HepG2 (cell line): ENCODE results near the gene FKBP8. TPM values are rescaled to one million over a fixed set of nuclear protein-coding genes. Genes with fewer than 3 reads are reported as not detected.

Experiments used
- DNMT3B ChIP-seq: conservative IDR thresholded peaks from 2 replicates; pipeline ENCODE4 v1.6.1; 2016; ENCODE audit warnings: missing biosample characterization, control low read depth
- HHEX ChIP-seq: IDR thresholded peaks from 2 replicates; pipeline ENCODE4 v1.6.1; 2016; ENCODE audit warnings: control low read depth
- HIVEP1 ChIP-seq: sonication (generic); formaldehyde crosslinking; IDR thresholded peaks from 2 replicates; pipeline ENCODE4 v1.4.0; 2020; ENCODE audit warnings: mild to moderate bottlenecking, missing genetic modification reagents
- HMG20A ChIP-seq: IDR thresholded peaks from 2 replicates; pipeline ENCODE4 v1.6.1; 2016; ENCODE audit warnings: borderline replicate concordance
- HNF4G ChIP-seq, 2 experiments: sonication (generic) in 1 of 2; formaldehyde crosslinking in 1 of 2; IDR thresholded peaks; 2 replicates each; pipeline versions ENCODE4 v1.4.0 to v1.6.1; 2011 to 2020; ENCODE audit warnings: borderline replicate concordance in 2 of 2, low read depth in 2 of 2, mild to moderate bottlenecking in 2 of 2, low read length in 1 of 2, missing genetic modification reagents in 1 of 2, moderate library complexity in 1 of 2
- MEF2D ChIP-seq: sonication (generic); formaldehyde crosslinking; IDR thresholded peaks from 2 replicates; pipeline ENCODE4 v1.5.1; 2020; ENCODE audit warnings: mild to moderate bottlenecking, missing genetic modification reagents
- NCOR1 ChIP-seq: fragments of 200-600 bp; sonication (generic); IDR thresholded peaks from 2 replicates; pipeline ENCODE4 v1.7.0; 2017; ENCODE audit warnings: antibody characterized with exemption, low read length, borderline replicate concordance
- PHF8 ChIP-seq: sonication (generic); formaldehyde crosslinking; IDR thresholded peaks from 2 replicates; pipeline ENCODE4 v1.5.0; 2020; ENCODE audit warnings: missing genetic modification reagents
- RXRA ChIP-seq: sonication (generic); formaldehyde crosslinking; IDR thresholded peaks from 2 replicates; pipeline ENCODE4 v1.5.1; 2020; ENCODE audit warnings: missing genetic modification reagents
- SALL1 ChIP-seq: sonication (generic); formaldehyde crosslinking; IDR thresholded peaks from 2 replicates; pipeline ENCODE4 v1.8.0; 2022; ENCODE audit warnings: mild to moderate bottlenecking, missing genetic modification reagents
- SOX6 ChIP-seq, 2 experiments: fragments of 450-650 bp in 1 of 2; sonication (generic) in 1 of 2; formaldehyde crosslinking in 1 of 2; IDR thresholded peaks; 2 replicates each; pipeline versions ENCODE4 v1.4.0 to v1.6.1; 2017 to 2020; ENCODE audit warnings: antibody characterized with exemption in 1 of 2, mild to moderate bottlenecking in 1 of 2, missing genetic modification reagents in 1 of 2
- XBP1 ChIP-seq: sonication (generic); formaldehyde crosslinking; IDR thresholded peaks from 2 replicates; pipeline ENCODE4 v1.5.0; 2020; ENCODE audit warnings: missing genetic modification reagents
- ZNF703 ChIP-seq: sonication (generic); formaldehyde crosslinking; IDR thresholded peaks from 2 replicates; pipeline ENCODE4 v1.5.1; 2020; ENCODE audit warnings: missing genetic modification reagents, mild to moderate bottlenecking, moderate library complexity, borderline replicate concordance
- polyA plus RNA-seq, 8 experiments: library from polyadenylated mRNA; depleted of rRNA in 3 of 8; stranded (reverse) in 7 of 8; unstranded in 1 of 8; fragments of >200 nt; fragmentation: Illumina TruSeq in 4 of 8; extraction: Trizol in 4 of 8; gene quantifications; 2 replicates each; pipeline versions ENCODE4 v1.2.1 to v1.2.3, GENCODE V29; 2011 to 2016; ENCODE audit warnings: low read depth in 4 of 8, missing spikeins in 1 of 8, mixed read lengths in 1 of 8; ENCODE audit not compliant: insufficient read depth in 1 of 8
- total RNA-seq, 5 experiments: library from RNA; depleted of rRNA; stranded (reverse); fragments of >200 nt; fragmentation: Illumina TruSeq; extraction: Trizol; gene quantifications; 2 replicates each; pipeline ENCODE4 v1.2.3, GENCODE V29; 2016; ENCODE audit warnings: low read depth in 1 of 5
- TF ChIP-seq, protein P1 (sequence below): sonication (generic); formaldehyde crosslinking; IDR thresholded peaks from 2 replicates; pipeline ENCODE4 v1.5.1; 2020; ENCODE audit warnings: mild to moderate bottlenecking, moderate library complexity, missing genetic modification reagents
- TF ChIP-seq, protein P2 (sequence below): IDR thresholded peaks from 2 replicates; pipeline ENCODE4 v1.6.1; 2012; ENCODE audit warnings: inconsistent platforms
- TF ChIP-seq, protein P3 (sequence below): sonication (generic); formaldehyde crosslinking; IDR thresholded peaks from 2 replicates; pipeline ENCODE4 v1.5.0; 2020; ENCODE audit warnings: missing genetic modification reagents
- TF ChIP-seq, protein P4 (sequence below): IDR thresholded peaks from 2 replicates; pipeline ENCODE4 v1.6.1; 2016
- TF ChIP-seq, protein P5 (sequence below): sonication (generic); formaldehyde crosslinking; IDR thresholded peaks from 2 replicates; pipeline ENCODE4 v1.9.0; 2021; ENCODE audit warnings: missing genetic modification reagents, borderline replicate concordance
- TF ChIP-seq, protein P6 (sequence below): sonication (generic); formaldehyde crosslinking; IDR thresholded peaks from 2 replicates; pipeline ENCODE4 v1.4.0; 2020; ENCODE audit warnings: missing genetic modification reagents

The FKBP8 gene
- total and polyA plus RNA-seq, 2 of the 13 experiments (the other 11 are each of a cell fraction or from before 2014, with no cell fraction given) = 81.7 to 93.9 TPM

DNA sequence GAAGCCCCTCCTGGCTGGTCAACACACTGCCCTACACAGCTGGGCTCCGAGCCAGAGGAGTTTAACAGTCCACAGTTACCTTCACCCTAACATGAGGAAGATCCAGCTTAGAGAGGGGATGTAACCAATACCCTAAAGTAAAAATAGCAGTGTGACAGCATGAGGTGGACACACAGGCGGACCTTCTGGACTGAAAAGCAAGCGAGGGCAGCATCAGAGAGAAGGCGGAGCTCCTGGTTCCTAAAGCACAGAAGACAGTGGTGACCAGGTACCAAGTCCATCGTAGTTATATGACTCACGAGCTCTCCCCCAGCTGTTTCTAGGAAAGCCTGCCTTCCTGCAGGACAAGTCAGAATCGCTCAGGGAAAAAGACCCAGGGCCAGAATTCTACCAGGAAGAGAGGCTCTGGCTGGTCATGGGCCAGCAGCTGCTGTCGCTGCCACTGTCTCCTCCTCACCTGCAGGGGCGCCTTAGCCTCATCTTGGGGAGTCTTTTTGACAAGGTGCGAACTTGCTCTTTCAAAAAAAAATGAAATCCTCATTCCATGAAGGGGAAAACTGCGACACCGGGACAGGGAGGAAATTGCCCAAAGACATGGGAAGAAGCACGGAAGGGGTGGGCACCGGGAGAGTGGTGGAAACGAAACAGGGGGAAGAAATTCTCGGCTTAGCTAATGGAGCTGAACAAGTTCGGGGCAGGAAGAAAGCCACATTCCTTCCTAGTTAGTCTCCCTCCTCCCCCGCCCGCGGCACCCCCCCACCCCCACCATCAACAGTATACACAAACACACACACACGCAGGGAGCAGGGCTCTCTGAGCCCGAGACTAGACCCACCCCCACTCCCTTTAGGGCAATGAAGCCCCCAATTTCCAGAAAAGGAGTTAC is 23.2 kb downstream of the FKBP8 start (continued):
- TF ChIP-seq HNF4G (IDR thresholded peaks at IDR 0.05; ENCODE audit: borderline replicate concordance, low read depth, low read length) (peak; percentile 73), HNF4G (CRISPR knock-in tag; IDR thresholded peaks at IDR 0.05; ENCODE audit: borderline replicate concordance, low read depth) (peak; percentile 56; the same call in 1 of the 2 replicates), SALL1 (peak; percentile 68), HMG20A (CRISPR knock-in tag) (peak; percentile 32; the same call in 1 of the 2 replicates), XBP1 (no peak), DNMT3B (CRISPR knock-in tag) (peak; percentile 88), HHEX (CRISPR knock-in tag) (0 out of 2 replicates have a peak, but pooled peaks have one; percentile 10), RXRA (CRISPR knock-in tag) (peak; percentile 58; the same call in 1 of the 2 replicates), MEF2D (CRISPR knock-in tag) (peak; percentile 81), HIVEP1 (CRISPR knock-in tag) (peak; percentile 68), PHF8 (0 out of 2 replicates have a peak, but pooled peaks have one; percentile 25), SOX6 (IDR thresholded peaks at IDR 0.05) (no peak), SOX6 (CRISPR knock-in tag; IDR thresholded peaks at IDR 0.05) (peak; percentile 74), NCOR1 (peak; percentile 68; the same call in 1 of the 2 replicates), ZNF703 (CRISPR knock-in tag) (no peak)
- TF ChIP-seq, protein P1, sequence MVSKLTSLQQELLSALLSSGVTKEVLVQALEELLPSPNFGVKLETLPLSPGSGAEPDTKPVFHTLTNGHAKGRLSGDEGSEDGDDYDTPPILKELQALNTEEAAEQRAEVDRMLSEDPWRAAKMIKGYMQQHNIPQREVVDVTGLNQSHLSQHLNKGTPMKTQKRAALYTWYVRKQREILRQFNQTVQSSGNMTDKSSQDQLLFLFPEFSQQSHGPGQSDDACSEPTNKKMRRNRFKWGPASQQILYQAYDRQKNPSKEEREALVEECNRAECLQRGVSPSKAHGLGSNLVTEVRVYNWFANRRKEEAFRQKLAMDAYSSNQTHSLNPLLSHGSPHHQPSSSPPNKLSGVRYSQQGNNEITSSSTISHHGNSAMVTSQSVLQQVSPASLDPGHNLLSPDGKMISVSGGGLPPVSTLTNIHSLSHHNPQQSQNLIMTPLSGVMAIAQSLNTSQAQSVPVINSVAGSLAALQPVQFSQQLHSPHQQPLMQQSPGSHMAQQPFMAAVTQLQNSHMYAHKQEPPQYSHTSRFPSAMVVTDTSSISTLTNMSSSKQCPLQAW = peak; percentile 74
- TF ChIP-seq, protein P2, sequence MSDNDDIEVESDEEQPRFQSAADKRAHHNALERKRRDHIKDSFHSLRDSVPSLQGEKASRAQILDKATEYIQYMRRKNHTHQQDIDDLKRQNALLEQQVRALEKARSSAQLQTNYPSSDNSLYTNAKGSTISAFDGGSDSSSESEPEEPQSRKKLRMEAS = peak; percentile 56; the same call in 1 of the 2 replicates
- TF ChIP-seq, protein P3, sequence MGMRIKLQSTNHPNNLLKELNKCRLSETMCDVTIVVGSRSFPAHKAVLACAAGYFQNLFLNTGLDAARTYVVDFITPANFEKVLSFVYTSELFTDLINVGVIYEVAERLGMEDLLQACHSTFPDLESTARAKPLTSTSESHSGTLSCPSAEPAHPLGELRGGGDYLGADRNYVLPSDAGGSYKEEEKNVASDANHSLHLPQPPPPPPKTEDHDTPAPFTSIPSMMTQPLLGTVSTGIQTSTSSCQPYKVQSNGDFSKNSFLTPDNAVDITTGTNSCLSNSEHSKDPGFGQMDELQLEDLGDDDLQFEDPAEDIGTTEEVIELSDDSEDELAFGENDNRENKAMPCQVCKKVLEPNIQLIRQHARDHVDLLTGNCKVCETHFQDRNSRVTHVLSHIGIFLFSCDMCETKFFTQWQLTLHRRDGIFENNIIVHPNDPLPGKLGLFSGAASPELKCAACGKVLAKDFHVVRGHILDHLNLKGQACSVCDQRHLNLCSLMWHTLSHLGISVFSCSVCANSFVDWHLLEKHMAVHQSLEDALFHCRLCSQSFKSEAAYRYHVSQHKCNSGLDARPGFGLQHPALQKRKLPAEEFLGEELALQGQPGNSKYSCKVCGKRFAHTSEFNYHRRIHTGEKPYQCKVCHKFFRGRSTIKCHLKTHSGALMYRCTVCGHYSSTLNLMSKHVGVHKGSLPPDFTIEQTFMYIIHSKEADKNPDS (CRISPR knock-in tag) = no peak
- TF ChIP-seq, protein P4, sequence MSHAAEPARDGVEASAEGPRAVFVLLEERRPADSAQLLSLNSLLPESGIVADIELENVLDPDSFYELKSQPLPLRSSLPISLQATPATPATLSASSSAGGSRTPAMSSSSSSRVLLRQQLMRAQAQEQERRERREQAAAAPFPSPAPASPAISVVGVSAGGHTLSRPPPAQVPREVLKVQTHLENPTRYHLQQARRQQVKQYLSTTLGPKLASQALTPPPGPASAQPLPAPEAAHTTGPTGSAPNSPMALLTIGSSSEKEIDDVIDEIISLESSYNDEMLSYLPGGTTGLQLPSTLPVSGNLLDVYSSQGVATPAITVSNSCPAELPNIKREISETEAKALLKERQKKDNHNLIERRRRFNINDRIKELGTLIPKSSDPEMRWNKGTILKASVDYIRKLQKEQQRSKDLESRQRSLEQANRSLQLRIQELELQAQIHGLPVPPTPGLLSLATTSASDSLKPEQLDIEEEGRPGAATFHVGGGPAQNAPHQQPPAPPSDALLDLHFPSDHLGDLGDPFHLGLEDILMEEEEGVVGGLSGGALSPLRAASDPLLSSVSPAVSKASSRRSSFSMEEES (CRISPR knock-in tag) = peak; percentile 55
- TF ChIP-seq, protein P5, sequence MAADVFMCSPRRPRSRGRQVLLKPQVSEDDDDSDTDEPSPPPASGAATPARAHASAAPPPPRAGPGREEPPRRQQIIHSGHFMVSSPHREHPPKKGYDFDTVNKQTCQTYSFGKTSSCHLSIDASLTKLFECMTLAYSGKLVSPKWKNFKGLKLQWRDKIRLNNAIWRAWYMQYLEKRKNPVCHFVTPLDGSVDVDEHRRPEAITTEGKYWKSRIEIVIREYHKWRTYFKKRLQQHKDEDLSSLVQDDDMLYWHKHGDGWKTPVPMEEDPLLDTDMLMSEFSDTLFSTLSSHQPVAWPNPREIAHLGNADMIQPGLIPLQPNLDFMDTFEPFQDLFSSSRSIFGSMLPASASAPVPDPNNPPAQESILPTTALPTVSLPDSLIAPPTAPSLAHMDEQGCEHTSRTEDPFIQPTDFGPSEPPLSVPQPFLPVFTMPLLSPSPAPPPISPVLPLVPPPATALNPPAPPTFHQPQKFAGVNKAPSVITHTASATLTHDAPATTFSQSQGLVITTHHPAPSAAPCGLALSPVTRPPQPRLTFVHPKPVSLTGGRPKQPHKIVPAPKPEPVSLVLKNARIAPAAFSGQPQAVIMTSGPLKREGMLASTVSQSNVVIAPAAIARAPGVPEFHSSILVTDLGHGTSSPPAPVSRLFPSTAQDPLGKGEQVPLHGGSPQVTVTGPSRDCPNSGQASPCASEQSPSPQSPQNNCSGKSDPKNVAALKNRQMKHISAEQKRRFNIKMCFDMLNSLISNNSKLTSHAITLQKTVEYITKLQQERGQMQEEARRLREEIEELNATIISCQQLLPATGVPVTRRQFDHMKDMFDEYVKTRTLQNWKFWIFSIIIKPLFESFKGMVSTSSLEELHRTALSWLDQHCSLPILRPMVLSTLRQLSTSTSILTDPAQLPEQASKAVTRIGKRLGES (CRISPR knock-in tag) = no peak
- TF ChIP-seq, protein P6, sequence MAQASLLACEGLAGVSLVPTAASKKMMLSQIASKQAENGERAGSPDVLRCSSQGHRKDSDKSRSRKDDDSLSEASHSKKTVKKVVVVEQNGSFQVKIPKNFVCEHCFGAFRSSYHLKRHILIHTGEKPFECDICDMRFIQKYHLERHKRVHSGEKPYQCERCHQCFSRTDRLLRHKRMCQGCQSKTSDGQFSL = no peak
